Measurements from ENCODE around the gene RPSA. TPM values are rescaled to one million over a fixed set of nuclear protein-coding genes. Genes with fewer than 3 reads are reported as not detected.

RPSA gene
- total and polyA plus RNA-seq, 9 of the 15 experiments (the other 6 are each of a cell fraction or from before 2014, with no cell fraction given), result 2,290 to 4,272 (median 2,730) TPM

DNA sequence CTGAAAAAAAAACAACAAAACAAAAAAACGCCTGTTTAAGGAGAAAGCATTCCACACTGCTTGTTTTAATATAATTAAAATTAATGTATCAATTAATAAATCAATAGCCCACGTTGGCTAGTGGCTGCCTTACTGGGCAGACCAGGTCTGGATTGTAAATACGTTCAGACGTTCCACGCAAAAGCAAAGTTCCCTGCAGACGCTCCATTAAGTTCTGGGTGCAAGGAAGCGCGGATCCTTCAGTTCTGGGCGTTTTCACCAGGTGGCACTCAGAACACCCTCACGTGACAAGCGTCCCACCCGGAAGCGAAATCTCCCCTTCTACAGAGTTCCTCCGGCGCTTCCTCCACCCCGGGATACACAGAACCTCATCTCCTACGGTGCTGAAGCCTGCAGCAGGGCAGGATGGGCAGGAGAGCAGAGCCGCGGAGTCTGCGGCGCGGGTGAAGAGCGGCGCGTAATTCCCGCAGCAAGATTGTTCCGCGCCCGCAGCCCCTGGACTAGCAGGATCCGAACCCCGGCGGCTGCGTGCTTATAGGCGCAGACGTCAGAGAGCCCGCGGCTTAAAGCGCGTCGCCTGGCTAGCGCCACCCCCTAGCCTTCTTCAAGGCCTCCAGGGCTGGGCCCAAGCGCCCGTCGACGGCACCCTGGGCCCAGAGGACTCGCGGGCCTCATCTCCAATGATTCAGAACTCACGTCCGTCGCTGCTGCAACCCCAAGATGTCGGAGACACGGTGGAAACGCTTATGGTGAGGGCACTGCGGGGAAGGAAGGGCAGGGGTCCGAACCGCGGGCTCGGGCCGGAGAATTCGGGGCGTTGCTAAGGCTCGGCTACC, 23.3 kb upstream of the RPSA start, which contains the start of gene SLC25A38 (continued):
- TF ChIP-seq, protein P1, sequence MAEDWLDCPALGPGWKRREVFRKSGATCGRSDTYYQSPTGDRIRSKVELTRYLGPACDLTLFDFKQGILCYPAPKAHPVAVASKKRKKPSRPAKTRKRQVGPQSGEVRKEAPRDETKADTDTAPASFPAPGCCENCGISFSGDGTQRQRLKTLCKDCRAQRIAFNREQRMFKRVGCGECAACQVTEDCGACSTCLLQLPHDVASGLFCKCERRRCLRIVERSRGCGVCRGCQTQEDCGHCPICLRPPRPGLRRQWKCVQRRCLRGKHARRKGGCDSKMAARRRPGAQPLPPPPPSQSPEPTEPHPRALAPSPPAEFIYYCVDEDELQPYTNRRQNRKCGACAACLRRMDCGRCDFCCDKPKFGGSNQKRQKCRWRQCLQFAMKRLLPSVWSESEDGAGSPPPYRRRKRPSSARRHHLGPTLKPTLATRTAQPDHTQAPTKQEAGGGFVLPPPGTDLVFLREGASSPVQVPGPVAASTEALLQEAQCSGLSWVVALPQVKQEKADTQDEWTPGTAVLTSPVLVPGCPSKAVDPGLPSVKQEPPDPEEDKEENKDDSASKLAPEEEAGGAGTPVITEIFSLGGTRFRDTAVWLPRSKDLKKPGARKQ (CRISPR knock-in tag; IDR thresholded peaks at IDR 0.05), result no peak
- peak; percentile 60 for TF ChIP-seq HCFC1 (IDR thresholded peaks at IDR 0.05; ENCODE audit: low read depth, low read length)
- TF ChIP-seq CXXC5 (CRISPR knock-in tag; IDR thresholded peaks at IDR 0.05), result peak; percentile 94
- TF ChIP-seq TAL1 (IDR thresholded peaks at IDR 0.05), result 0 out of 2 replicates have a peak, but pooled peaks have one; percentile 1
- TF ChIP-seq KLF10 (CRISPR knock-in tag; IDR thresholded peaks at IDR 0.05), result no peak
- no peak; the same call in 1 of the 2 replicates for TF ChIP-seq PREB (CRISPR knock-in tag; IDR thresholded peaks at IDR 0.05)
- no peak for TF ChIP-seq ZNF76 (CRISPR knock-in tag; IDR thresholded peaks at IDR 0.05; ENCODE audit: borderline replicate concordance)
- peak; percentile 29; the same call in 1 of the 2 replicates for TF ChIP-seq MAFK (IDR thresholded peaks at IDR 0.05; ENCODE audit: low read length)
- no peak for TF ChIP-seq ZKSCAN8 (CRISPR knock-in tag; IDR thresholded peaks at IDR 0.05)
- TF ChIP-seq SREBF1 (IDR thresholded peaks at IDR 0.05; ENCODE audit: borderline replicate concordance, low read depth, low read length), result no peak
- no peak for TF ChIP-seq SIX5 (IDR thresholded peaks at IDR 0.05; ENCODE audit: borderline replicate concordance in 1 of 2, insufficient read depth in 1 of 2, low read depth in 1 of 2, low read length in 2 of 2)
- TF ChIP-seq ILF3 (IDR thresholded peaks at IDR 0.05; ENCODE audit: borderline replicate concordance), result no peak
- TF ChIP-seq PATZ1 (CRISPR knock-in tag; IDR thresholded peaks at IDR 0.05; ENCODE audit: borderline replicate concordance), result 0 out of 2 replicates have a peak, but pooled peaks have one; percentile 36
- TF ChIP-seq MEF2D (tag; conservative IDR thresholded peaks at IDR 0.05; ENCODE audit: low read depth), result no peak
- TF ChIP-seq SMAD2 (IDR thresholded peaks at IDR 0.05; ENCODE audit: low read depth, low read length), result no peak
- no peak for TF ChIP-seq HMG20B (CRISPR knock-in tag; IDR thresholded peaks at IDR 0.05)
- peak; percentile 96 for TF ChIP-seq TFE3 (CRISPR knock-in tag; IDR thresholded peaks at IDR 0.05)
- no peak for TF ChIP-seq MCM5 (IDR thresholded peaks at IDR 0.05; ENCODE audit: low read depth)
- TF ChIP-seq RHOXF2B (CRISPR knock-in tag; conservative IDR thresholded peaks at IDR 0.05), result no peak
- TF ChIP-seq NCOA4 (IDR thresholded peaks at IDR 0.05; ENCODE audit: partially characterized antibody), result no peak
- no peak for TF ChIP-seq COPS2 (conservative IDR thresholded peaks at IDR 0.05)
- TF ChIP-seq FOXP1 (CRISPR knock-in tag; IDR thresholded peaks at IDR 0.05), result peak; percentile 74; the same call in 1 of the 2 replicates
- no peak for TF ChIP-seq ARHGAP35 (IDR thresholded peaks at IDR 0.05; ENCODE audit: partially characterized antibody)
